GM12801 (cell line): Measurements from ENCODE around the gene GNAT2.

Experiments
- CTCF ChIP-seq: IDR thresholded peaks from one replicate; pipeline ENCODE4 v1.5.1; 2011; ENCODE audit warnings: control low read depth; ENCODE audit not compliant: insufficient read length; ENCODE audit errors: extremely low read depth

The GNAT2 gene

GRCh38 chr1:109629372-109630030 is 10.1 kb upstream of the GNAT2 start:
- TF ChIP-seq CTCF, result no peak

- TF ChIP-seq CTCF, result no peak
Observed at GRCh38 chr1:109628540-109629321, 9.3 kb upstream of the GNAT2 start.

- TF ChIP-seq CTCF, result no peak
Observed at GRCh38 chr1:109627692-109628399, 8.4 kb upstream of the GNAT2 start.

- no peak for TF ChIP-seq CTCF
Observed at GRCh38 chr1:109626682-109627408, 7.4 kb upstream of the GNAT2 start.

- no peak for TF ChIP-seq CTCF
Observed at GRCh38 chr1:109625601-109626560, 6.5 kb upstream of the GNAT2 start.

- no peak for TF ChIP-seq CTCF
Observed at GRCh38 chr1:109625176-109625575, 5.8 kb upstream of the GNAT2 start.
